K562 (cell line): ENCODE results near the gene DSC2. TPM values are rescaled to one million over a fixed set of nuclear protein-coding genes. Genes with fewer than 3 reads are reported as not detected.
"Not testable (repeated sequence)": the region's sequence is repeated elsewhere in the genome, so short reads cannot be mapped to it uniquely, and the experiment has no call there.

Experiments used
- ATAC-seq: fragments of 200-7000 bp; cut with Tn5 transposase; 3 replicates; pipeline ENCODE4 v1.9.1; 2020; ENCODE audit warnings: moderate library complexity
- BruUV-seq: library from RNA; stranded (reverse); fragments of 400-500 nt; replicated peaks from 2 replicates; lab custom pipeline; 2021; lab: Mats Ljungman, UMichigan
- CTCF ChIA-PET: fragments of 300-600 bp; formaldehyde crosslinking; extraction: SDS; loops from one replicate; lab custom pipeline; 2021; ENCODE audit warnings: low intra/inter-chr PET ratio; lab: Yijun Ruan, JAX
- POLR2A ChIA-PET: fragments of 300-600, 350-650 bp; sonication (Branson Sonifier 250); formaldehyde crosslinking; extraction: SDS; loops from one replicate; lab custom pipeline; 2021; ENCODE audit warnings: antibody characterized with exemption, inconsistent platforms; lab: Yijun Ruan, JAX
- DNase-seq, 4 experiments: peaks; one replicate each; pipeline versions ENCODE4 v3.0.0 to v3.0.0-alpha.2; 2011 to 2018; ENCODE audit warnings: low spot score in 3 of 4, mixed read lengths in 3 of 4; ENCODE audit errors: extremely low read depth in 1 of 4
- FAIRE-seq: peaks from 2 replicates; lab custom pipeline; 2011; peaks lifted over from hg19 to GRCh38; lab: Jason Lieb, UNC
- H2AFZ ChIP-seq: 2 replicates; pipeline ENCODE4 v1.6.0; 2011; ENCODE audit warnings: low read depth, low read length, control low read depth, inconsistent platforms
- H3K27ac ChIP-seq: fragments of 200-600 bp; 3 replicates; pipeline ENCODE4 v1.8.0; 2011; ENCODE audit warnings: low read depth, mild to moderate bottlenecking, control low read depth, inconsistent platforms, low read length, moderate library complexity, mixed read lengths; ENCODE audit errors: extremely low read depth
- H3K27me3 ChIP-seq, 2 experiments: fragments of 300-600 bp in 1 of 2; 2 replicates in 1 of 2; 3 replicates in 1 of 2; pipeline versions ENCODE4 v1.6.0 to v1.8.0; 2011; ENCODE audit warnings: inconsistent platforms in 2 of 2, low read length in 2 of 2, mild to moderate bottlenecking in 1 of 2, mixed read lengths in 1 of 2, moderate library complexity in 1 of 2; ENCODE audit not compliant: control insufficient read depth in 2 of 2, insufficient read depth in 2 of 2
- H3K36me3 ChIP-seq: fragments of 300-600 bp; 3 replicates; pipeline ENCODE4 v1.8.0; 2011; ENCODE audit warnings: mild to moderate bottlenecking, low read length, inconsistent platforms; ENCODE audit not compliant: control insufficient read depth, insufficient read depth
- H3K4me1 ChIP-seq, 2 experiments: fragments of 200-600 bp in 1 of 2; replicated peaks in 1 of 2; 2 replicates in 1 of 2; 3 replicates in 1 of 2; pipeline versions ENCODE4 v1.5.1 to v1.8.0; 2011; ENCODE audit warnings: inconsistent platforms in 2 of 2, low read length in 2 of 2, mild to moderate bottlenecking in 1 of 2, mixed read lengths in 1 of 2, moderate library complexity in 1 of 2; ENCODE audit not compliant: control insufficient read depth in 2 of 2, insufficient read depth in 2 of 2
- H3K4me2 ChIP-seq: 2 replicates; pipeline ENCODE4 v1.6.1; 2011; ENCODE audit warnings: low read length, control low read depth, inconsistent platforms, mixed read lengths; ENCODE audit not compliant: insufficient read depth
- H3K4me3 ChIP-seq: fragments of 200-600 bp; sonication (generic), shearing (Covaris generic); 2 replicates; pipeline ENCODE4 v1.5.1; 2016; ENCODE audit warnings: control low read depth, inconsistent platforms
- H3K79me2 ChIP-seq: fragments of 200-600 bp; 3 replicates; pipeline ENCODE4 v1.8.0; 2011; ENCODE audit warnings: low read length, inconsistent platforms; ENCODE audit not compliant: control insufficient read depth, insufficient read depth
- H3K9ac ChIP-seq, 2 experiments: 2 replicates each; pipeline versions ENCODE4 v1.6.0 to v1.6.1; 2011; ENCODE audit warnings: low read depth in 2 of 2, low read length in 2 of 2, control low read depth in 1 of 2, inconsistent platforms in 1 of 2, mild to moderate bottlenecking in 1 of 2, mixed read lengths in 1 of 2; ENCODE audit not compliant: insufficient read depth in 1 of 2
- H3K9me1 ChIP-seq: one replicate; pipeline ENCODE4 v1.6.0; 2011; ENCODE audit warnings: inconsistent platforms, mild to moderate bottlenecking, low read length, moderate library complexity; ENCODE audit not compliant: control insufficient read depth, insufficient read depth
- H3K9me3 ChIP-seq: replicated peaks from 2 replicates; pipeline ENCODE4 v1.5.1; 2011; ENCODE audit warnings: low read depth, low read length, inconsistent platforms; ENCODE audit not compliant: control insufficient read depth, insufficient read depth
- H4K20me1 ChIP-seq: replicated peaks from 2 replicates; pipeline ENCODE4 v1.6.1; 2011; ENCODE audit warnings: low read length, inconsistent platforms, mixed read lengths; ENCODE audit not compliant: control insufficient read depth, insufficient read depth
- ATF7 ChIP-seq: fragments of 450-650 bp; IDR thresholded peaks from 2 replicates; pipeline ENCODE4 v1.7.1; 2014; ENCODE audit warnings: mild to moderate bottlenecking, moderate library complexity
- FOSL1 ChIP-seq: fragments of 200-800 bp; sonication (Bioruptor generic); conservative IDR thresholded peaks from 2 replicates; pipeline ENCODE4 v1.6.1; 2016; ENCODE audit warnings: missing genetic modification characterization, missing compliant biosample characterization
- ILF3 ChIP-seq: fragments of 450-650 bp; IDR thresholded peaks from 2 replicates; pipeline ENCODE4 v1.6.1; 2018; ENCODE audit warnings: antibody characterized with exemption, mild to moderate bottlenecking, moderate library complexity, borderline replicate concordance
- JUND ChIP-seq, 2 experiments: IDR thresholded peaks; 2 replicates in 1 of 2; 3 replicates in 1 of 2; pipeline ENCODE4 v1.6.1; 2011; ENCODE audit warnings: borderline replicate concordance in 2 of 2, low read depth in 2 of 2, low read length in 2 of 2, improper control_type of control experiment in 1 of 2, missing biosample characterization in 1 of 2, missing genetic modification characterization in 1 of 2, missing genetic modification reagents in 1 of 2
- ZNF766 ChIP-seq: fragments of 200-800 bp; sonication (Bioruptor generic); conservative IDR thresholded peaks from 2 replicates; pipeline ENCODE4 v1.6.1; 2016; ENCODE audit warnings: missing genetic modification characterization, missing compliant biosample characterization
- WGBS: fragments of 100-300 bp; shearing (Covaris generic); methylation state at CpG from one replicate; pipeline ENCODE4 v1.1.6; 2016; ENCODE audit warnings: low coverage, mixed read lengths; ENCODE audit not compliant: insufficient coverage; ENCODE audit errors: missing lambda C conversion rate; 5-methylcytosine and 5-hydroxymethylcytosine counted together
- in situ Hi-C: fragments of 300-500 bp; cut with MboI; formaldehyde crosslinking; loops from 4 replicates; pipeline ENCODE4 v1.15.0; 2018; ENCODE audit warnings: inconsistent platforms, mixed read lengths
- intact Hi-C: fragments of 100-400 bp; cut with micrococcal nuclease; formaldehyde crosslinking; loops from 2 replicates; pipeline ENCODE4 v1.14.2; 2022
- polyA plus RNA-seq, 8 experiments: library from polyadenylated mRNA; depleted of rRNA in 4 of 8; stranded (reverse) in 5 of 8; unstranded in 3 of 8; fragments of >200 nt; fragmentation: Nextera tagmentation in 2 of 8; fragmentation: Illumina TruSeq in 1 of 8; extraction: Ambion mirVana in 2 of 8; extraction: Trizol in 1 of 8; gene quantifications; 2 replicates each; pipeline versions ENCODE4 v1.2.1 to v1.2.3, GENCODE V29; 2011 to 2014; ENCODE audit warnings: inconsistent platforms in 1 of 8, missing spikeins in 1 of 8
- total RNA-seq, 7 experiments: library from RNA; depleted of rRNA in 6 of 7; stranded (reverse); fragments of >200 nt in 6 of 7; fragmentation: Illumina TruSeq in 2 of 7; extraction: Trizol in 2 of 7; gene quantifications; 2 replicates each; pipeline versions ENCODE4 v1.2.1 to v1.2.3, GENCODE V29; 2011 to 2021; ENCODE audit warnings: low replicate concordance in 1 of 7
- TF ChIP-seq, protein P1 (sequence below), 2 experiments: fragments of 450-650 bp in 1 of 2; sonication (generic) in 1 of 2; formaldehyde crosslinking in 1 of 2; IDR thresholded peaks in 1 of 2; conservative IDR thresholded peaks in 1 of 2; 2 replicates each; pipeline versions ENCODE4 v1.6.1 to v1.8.1; 2016 to 2023; ENCODE audit warnings: mild to moderate bottlenecking in 2 of 2, moderate library complexity in 2 of 2, inconsistent platforms in 1 of 2, missing genetic modification reagents in 1 of 2

Gene DSC2
- total and polyA plus RNA-seq, 9 of the 15 experiments (the other 6 are each of a cell fraction or from before 2014, with no cell fraction given), result 3.8 to 15.3 (median 6.4) TPM

GRCh38 chr18:31015715-31016434, 86.3 kb downstream of the DSC2 start:
- Histone ChIP-seq H3K4me2 (no peak overlapping the region; the same call in 1 of the 2 replicates), H4K20me1 (no peaks in the 10 kb centered on the region), H3K4me1 (no peaks in the 10 kb centered on the region), H3K4me3 (no peak overlapping the region), H3K36me3 (no peaks in the 10 kb centered on the region), H3K79me2 (no peaks in the 10 kb centered on the region), H3K27me3 (no peaks in the 10 kb centered on the region), H3K9me1 (no peaks in the 10 kb centered on the region), H3K27ac (no peak overlapping the region), H3K9me3 (no peaks in the 10 kb centered on the region), H3K9ac (no peak overlapping the region), H2AFZ (no peak overlapping the region)
- ChIA-PET POLR2A (no interaction called here), CTCF (interaction anchor here (0.6 kb wide), 1 partner anchor 758 kb away, joined by 4 read pairs; no protein-coding TSS in a partner anchor)
- TF ChIP-seq ZNF766 (CRISPR knock-in tag), result peak; percentile 66; the same call in 1 of the 2 replicates
- TF ChIP-seq ILF3, result no peak
- BruUV-seq, result no TSS peak
- ATAC-seq (peak; percentile 56), FAIRE-seq (no peak), DNase-seq (peak in 1 of 4 experiments; percentile 36)
- 1% methylated on average over 3 of the region's 3 CpGs for WGBS
- intact Hi-C loops (no loop called here), in situ Hi-C loops (no loop called here)

GRCh38 chr18:31011455-31011854, 90.8 kb downstream of the DSC2 start:
- H4K20me1 ChIP-seq; H2AFZ ChIP-seq; ATAC-seq; DNase-seq; H3K9ac ChIP-seq; H3K4me3 ChIP-seq; FAIRE-seq; H3K4me1 ChIP-seq; H3K27ac ChIP-seq; in situ Hi-C loops; H3K4me2 ChIP-seq; POLR2A ChIA-PET; CTCF ChIA-PET; H3K79me2 ChIP-seq; intact Hi-C loops; H3K36me3 ChIP-seq; BruUV-seq; H3K9me3 ChIP-seq; H3K9me1 ChIP-seq; H3K27me3 ChIP-seq; TF ChIP-seq JUND (IDR thresholded peaks at IDR 0.05; ENCODE audit: borderline replicate concordance, low read depth, low read length): not testable (repeated sequence)
- 6% methylated on average over 6 of the region's 7 CpGs for WGBS
- TF ChIP-seq JUND (tag; IDR thresholded peaks at IDR 0.05; ENCODE audit: borderline replicate concordance, low read depth, low read length), result peak; percentile 26; the same call in 1 of the 3 replicates
- peak; percentile 47; the same call in 1 of the 2 replicates for TF ChIP-seq FOSL1 (tag)
- TF ChIP-seq, protein P1, sequence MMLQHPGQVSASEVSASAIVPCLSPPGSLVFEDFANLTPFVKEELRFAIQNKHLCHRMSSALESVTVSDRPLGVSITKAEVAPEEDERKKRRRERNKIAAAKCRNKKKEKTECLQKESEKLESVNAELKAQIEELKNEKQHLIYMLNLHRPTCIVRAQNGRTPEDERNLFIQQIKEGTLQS (IDR thresholded peaks at IDR 0.05), result peak; percentile 73
- TF ChIP-seq, protein P1 (CRISPR knock-in tag; conservative IDR thresholded peaks at IDR 0.05), result not testable (repeated sequence)
- TF ChIP-seq ATF7, result peak; percentile 20; the same call in 1 of the 2 replicates
